ACHN (cell line): ENCODE results near the gene MDFIC2.
"Not testable (repeated sequence)": the region's sequence is repeated elsewhere in the genome, so short reads cannot be mapped to it uniquely, and the experiment has no call there.

ENCODE experiments used
- DNase-seq: peaks from one replicate; pipeline ENCODE4 v3.0.0-alpha.2; 2015
- in situ Hi-C: cut with HindIII; loops from 2 replicates; pipeline ENCODE4 v1.10.0; 2017; ENCODE audit warnings: low sequenced_read_pairs, low pct_ligation_motif_present, low pct_unique_long_range_greater_than_20kb

MDFIC2 gene

DNA sequence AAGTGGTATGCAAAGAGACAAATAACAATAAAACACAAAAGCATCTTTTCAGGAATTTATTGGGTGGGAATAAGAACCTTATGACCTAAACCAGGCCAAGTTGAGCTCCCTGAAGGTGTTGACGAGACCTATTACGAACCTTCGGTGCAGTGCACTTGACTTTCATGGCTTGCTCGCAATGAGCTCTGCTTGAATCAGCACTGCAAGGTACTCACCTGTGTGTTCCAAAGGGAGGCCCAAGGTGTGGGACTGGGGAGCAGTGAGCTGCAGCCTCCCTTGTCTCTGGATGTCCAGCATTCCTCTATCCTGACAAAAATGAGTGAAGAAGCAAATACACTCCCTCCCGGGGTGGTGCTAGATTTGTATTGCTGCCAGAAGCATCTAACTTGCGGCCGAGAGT lies at the start of gene MDFIC2:
MDFIC2 (minus strand) TSS at position 303 of the 400 bp plus-strand sequence. CDS start 665 bp downstream, outside the sequence.
- in situ Hi-C loops = no loop called here
- DNase-seq = no peak

DNA sequence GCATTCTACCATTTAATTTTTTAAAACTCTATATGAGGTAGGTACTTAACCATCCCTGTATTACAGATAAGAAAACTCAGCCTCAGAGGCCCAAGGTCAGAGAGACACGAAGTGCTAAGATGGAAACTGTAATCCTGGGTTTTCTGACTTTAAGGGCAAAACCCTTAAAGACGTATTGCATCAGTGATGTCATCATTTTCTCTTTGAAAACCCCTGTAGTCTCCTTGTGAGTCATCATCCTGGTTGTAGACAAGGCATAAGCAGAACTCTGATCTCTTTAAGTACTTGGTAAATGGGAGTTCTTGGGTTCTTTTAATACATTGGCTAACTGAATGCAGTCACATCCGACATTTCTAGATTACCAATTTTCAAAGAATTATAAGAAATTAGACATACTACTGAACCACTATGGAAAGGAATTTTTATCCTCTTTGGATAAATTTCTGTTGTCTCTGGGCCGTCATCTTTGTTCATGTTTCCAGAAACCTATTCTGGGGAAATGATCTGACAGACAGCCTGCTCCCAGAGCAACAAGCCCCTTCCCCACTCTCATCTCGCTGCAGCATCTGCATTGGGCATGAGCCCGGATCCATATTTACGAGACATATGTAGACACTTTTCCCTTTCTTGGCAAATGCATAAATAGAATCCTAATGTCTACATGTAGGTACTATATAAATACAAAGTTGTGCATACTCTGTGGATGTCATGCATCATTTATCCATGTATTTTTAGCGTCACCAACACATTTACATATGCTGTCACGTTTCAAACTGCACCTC lies 48.7 kb upstream of the MDFIC2 start:
- in situ Hi-C loops = no loop called here
- DNase-seq = peak; percentile 1

DNA sequence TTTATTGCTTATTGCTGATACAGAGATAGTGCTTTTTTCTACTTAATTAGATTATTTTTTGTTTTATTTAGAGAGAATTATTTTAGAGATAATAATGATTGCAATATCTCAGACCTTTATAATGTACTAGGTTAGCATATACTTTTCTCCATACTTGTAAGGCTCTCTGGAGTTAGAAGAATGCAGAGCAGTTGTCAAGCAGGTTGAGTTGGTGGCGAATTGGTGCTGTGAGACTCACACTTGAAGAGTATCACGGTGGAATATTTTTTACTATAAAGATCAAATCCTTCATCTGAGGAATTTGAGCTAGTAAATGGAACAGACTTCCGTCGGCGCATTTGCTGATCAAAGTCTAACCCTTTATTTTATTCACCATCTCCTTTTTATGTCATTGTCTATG lies 47.3 kb upstream of the MDFIC2 start:
- in situ Hi-C loops = no loop called here
- no peak for DNase-seq

DNA sequence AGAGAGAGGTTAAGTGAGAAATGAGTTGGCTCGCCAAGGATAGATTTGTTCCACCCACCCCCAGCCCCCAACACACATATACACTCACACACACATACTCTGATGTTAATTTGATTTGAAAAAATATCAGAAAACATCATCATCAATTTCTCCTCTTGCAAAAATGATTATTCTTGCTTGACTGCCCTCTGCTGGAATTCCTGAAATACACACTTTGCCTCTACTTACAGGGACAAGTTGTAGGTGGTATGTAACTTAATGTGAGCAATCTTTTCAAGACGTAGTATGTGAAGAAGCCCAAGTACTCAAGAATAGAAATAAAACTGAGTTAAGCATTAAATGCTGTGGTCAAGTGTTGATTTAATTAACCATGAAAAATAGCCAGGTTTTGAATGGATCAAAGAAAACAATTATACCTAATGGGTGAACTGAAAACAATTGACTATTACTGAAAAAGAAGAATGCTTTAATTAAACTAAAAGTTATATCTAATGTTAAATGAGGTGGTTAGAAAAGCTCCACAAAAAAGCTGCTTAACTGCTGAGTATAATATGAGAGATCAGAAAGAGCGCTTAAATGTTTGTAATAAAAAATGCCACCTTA lies 46.6 kb upstream of the MDFIC2 start:
- DNase-seq = peak; percentile 39
- in situ Hi-C loops = no loop called here

DNA sequence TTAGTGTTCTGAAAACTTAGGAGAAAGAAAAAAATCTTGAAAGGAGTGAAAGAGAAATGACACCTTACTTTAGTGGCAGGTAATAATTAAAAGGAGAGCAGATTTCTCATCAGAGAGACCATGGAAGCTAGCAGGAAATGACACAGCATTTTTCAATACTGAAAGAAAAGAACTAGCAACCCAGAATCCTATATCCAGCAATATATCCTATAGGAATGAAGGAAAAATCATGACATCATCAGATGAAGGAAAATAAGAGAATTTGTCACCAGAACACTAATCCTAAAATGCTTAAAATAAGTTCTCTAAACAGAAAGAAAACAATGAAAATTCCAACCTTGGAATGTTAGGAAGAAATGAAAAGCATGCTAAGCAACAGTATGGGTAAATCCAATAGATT lies 39.8 kb upstream of the MDFIC2 start:
- peak; percentile 0 for DNase-seq
- in situ Hi-C loops = no loop called here

DNA sequence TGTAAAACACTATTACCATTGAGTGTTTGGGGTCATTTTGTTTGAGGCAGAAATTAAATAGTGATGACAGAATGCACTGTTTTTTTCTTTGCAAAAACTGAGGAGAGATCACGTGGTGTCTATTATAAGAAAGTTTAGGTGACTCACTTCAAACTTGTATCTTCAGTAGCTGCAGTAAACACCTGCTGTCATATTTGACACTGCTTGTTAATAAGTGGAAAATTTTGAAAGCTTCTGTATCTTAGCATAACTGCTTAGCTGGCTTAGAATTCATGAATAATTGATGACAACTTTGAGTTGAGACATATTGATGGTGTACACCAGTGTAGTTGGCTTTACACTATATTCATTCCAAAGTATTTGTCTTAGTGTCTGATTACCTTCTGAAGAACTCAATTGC lies 29.7 kb upstream of the MDFIC2 start:
- in situ Hi-C loops = no loop called here
- no peak for DNase-seq

DNA sequence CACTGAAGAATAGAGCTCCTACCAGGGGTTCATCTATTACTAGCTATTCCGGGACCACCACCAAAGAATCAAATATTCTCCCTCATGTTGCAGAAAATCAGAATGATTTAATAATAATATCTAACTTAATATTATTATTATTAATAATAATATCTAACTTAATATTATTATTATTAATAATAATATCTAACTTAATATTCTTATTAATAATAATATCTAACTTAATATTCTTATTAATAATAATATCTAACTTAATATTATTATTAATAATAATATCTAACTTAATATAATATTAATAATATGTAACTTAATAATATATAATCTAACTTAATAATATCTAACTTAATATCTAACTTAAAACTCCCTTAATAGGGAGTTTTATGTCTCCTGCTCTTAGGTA lies 24.4 kb upstream of the MDFIC2 start:
- DNase-seq, in situ Hi-C loops: not testable (repeated sequence)

DNA sequence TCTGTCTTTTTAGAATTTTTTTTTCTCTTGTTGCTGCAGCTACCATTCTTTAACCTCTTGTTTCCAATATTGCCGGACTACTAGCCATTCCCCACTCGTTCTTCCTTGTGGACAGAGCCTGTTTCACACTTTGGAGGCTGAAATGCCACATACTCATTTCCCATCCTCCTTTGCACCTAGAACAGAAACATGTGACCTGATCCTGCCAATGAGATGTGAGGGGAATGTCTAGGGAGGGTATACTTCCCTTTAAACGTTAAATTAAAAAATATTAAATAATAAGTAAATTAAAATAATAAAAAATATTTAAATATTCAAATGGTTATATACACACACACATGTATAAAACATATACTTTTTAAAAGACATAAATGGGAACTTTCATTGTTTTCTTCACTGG lies 20.6 kb upstream of the MDFIC2 start:
- no peak for DNase-seq
- in situ Hi-C loops = no loop called here

DNA sequence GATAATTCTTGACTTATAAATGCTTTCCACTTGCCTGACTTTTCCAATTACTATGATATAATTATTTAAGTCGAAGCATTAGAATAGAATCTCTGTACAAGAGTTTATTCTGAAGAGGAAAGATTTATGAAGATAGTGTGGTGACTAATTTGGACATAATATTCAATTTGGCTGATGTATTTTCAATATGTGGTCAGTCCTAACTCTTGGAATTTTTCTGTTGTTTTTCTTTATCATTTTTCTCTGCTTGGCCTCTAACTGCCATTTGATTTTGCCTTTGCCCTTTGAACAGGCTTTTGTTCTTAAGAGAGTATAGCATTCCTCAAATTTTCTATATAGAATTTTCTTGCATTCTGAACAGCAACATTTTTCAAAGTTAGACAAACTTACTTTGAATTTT lies 2.6 kb upstream of the MDFIC2 start:
- no peak for DNase-seq
- in situ Hi-C loops = no loop called here

DNA sequence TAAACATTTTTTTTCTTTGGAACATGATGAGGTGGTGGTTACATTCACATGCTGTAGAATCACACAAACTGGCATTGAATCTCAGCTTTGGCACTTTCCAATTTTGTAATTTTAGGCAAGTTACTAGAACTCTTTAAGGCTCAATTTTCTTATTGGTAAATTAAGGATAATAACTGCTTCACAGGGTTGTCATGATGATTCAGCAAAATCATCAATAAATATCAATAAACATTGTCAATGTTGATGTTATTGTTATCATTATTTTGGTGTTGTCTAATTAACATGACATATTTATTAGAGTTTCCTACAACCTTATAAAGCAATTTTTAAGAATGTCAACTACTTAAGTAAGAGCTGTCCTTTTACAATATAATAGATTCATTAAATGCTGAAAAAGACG lies 1.6 kb downstream of the MDFIC2 start:
- in situ Hi-C loops = no loop called here

DNA sequence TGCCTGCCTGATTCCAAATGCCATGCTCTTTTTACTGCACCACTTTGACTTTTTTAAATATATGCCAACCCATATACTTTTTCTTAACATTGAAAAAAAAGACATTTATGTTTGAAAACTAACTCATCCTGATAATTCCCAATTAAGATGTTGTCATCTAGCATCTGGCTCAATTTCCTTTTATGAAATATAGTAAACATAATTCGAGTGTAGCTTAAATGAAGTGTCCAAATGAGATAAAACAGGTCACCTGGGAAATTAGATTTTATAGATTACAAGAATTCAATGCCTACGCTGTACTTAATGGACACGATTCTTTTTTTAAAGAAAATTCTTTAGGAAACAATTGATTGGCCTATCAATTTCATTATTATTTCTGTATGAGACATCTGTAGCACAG lies 2.8 kb downstream of the MDFIC2 start:
- DNase-seq = no peak
- in situ Hi-C loops = no loop called here

More for the DNA sequence above, 1.6 kb downstream of the MDFIC2 start:
- no peak for DNase-seq

DNA sequence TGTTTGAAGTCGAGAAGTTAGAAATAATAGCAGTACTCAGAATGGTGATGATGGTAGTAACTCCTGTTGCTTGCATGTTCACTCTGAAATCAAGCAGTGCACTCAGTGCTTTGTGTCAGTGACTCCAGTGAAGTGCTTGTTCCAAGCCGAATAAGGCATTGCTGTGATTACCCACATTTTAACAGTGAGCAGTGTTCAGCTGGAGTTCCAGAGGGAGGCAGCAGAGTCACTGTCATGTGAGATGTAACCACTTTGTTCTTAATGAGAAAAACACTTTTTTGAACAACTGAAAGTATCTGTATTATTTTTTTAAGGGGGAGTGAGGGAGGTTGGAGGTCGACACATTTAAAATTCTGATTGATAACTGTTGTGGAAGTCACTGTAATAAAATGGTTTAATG lies 3.7 kb downstream of the MDFIC2 start:
- in situ Hi-C loops = no loop called here

DNA sequence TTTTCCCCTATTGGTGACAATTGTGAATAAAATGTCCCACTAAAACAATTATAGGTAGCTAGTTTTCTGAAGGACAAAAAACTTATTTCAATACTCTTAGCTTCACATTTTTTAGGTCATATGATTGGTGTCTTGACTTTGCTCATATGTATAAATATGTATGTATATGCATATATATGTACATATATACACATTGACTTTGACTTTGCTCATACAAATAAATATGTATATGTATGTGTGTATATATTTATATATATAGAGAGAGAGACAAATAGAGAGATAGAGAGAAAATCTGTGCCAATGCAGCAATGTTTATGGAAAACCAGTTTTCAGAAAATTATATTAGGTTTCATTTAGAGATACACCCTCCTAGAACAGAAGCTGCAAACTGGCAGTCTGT lies 5.7 kb downstream of the MDFIC2 start:
- no peak for DNase-seq
- in situ Hi-C loops = no loop called here

More for the DNA sequence above, 3.7 kb downstream of the MDFIC2 start:
- DNase-seq = peak; percentile 10

DNA sequence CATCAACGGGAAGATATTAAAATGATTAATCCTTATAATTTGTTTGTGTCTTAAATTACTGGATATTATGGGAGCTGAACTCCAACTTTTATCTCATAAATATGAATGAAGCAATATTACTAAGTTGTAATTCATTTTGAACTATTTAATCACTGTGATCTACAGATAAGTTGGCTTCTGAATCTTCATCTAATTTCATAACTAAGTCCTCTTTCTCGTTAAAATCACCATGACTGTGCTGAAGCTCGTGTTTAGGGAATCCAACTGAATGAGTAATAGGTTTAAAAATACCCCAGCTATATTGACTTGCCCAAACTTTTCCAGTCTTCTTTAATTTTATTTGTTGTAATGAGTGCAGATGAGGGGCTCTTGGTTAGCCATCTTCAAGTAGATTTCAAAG lies 14.1 kb downstream of the MDFIC2 start:
- in situ Hi-C loops = no loop called here

DNA sequence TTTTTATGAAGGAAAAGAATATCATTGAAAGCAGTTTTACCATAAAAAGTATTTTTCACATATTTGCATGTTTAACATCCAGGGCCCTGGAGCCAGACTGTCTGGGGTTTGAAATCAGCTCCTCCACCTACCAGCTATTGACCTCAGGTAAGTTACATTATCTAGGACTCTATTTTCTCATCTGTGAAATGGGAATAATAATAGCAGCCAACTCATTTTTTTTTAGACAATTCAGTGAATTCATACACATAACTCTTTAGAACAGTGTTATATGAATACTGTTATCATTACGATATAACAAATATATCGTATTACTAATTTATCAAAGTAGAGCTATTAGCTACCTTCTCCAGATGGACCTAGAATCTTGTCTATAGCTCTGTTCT lies 21.3 kb downstream of the MDFIC2 start:
- no peak for DNase-seq
- in situ Hi-C loops = no loop called here

More for the DNA sequence above, 14.1 kb downstream of the MDFIC2 start:
- no peak for DNase-seq

DNA sequence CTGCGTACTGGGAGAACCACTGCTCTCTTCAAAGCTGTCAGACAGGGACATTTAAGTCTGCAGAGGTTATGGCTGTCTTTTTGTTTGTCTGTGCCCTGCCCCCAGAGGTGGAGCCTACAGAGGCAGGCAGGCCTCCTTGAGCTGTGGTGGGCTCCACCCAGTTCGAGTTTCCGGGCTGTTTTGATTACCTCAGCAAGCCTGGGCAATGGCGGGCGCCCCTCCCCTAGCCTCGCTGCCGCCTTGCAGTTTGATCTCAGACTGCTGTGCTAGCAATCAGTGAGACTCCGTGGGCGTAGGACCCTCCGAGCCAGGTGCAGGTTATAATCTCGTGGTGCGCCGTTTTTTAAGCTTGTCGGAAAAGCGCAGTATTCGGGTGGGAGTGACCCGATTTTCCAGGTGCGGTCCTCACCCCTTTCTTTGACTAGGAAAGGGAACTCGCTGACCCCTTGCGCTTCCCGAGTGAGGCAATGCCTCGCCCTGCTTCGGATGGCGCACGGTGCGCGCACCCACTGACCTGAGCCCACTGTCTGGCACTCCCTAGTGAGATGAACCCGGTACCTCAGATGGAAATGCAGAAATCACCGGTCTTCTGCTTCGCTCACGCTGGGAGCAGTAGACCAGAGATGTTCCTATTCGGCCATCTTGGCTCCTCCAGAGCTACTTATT lies 21.9 kb downstream of the MDFIC2 start:
- in situ Hi-C loops = not testable (repeated sequence)

DNA sequence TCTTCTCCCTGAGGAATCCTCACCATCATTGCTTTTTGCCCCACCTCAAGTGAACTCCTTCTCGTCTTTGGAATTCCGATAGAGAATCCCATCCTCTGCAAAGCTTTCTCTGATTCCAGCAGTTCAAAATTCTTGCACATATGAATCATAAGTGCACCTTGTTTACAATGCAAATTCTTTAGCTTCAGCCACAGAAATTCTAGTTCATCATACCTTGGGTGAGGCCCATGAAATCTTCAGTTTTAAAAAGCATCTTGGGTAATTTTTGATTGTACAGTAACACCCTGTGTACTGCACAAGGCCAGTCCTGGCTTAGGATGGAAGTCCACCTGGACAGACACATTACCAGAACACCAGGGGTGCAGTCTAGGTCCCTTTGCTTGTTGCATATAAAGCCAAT lies 30.8 kb downstream of the MDFIC2 start:
- peak; percentile 22 for DNase-seq

More for the DNA sequence above, 21.9 kb downstream of the MDFIC2 start:
- DNase-seq = not testable (repeated sequence)

DNA sequence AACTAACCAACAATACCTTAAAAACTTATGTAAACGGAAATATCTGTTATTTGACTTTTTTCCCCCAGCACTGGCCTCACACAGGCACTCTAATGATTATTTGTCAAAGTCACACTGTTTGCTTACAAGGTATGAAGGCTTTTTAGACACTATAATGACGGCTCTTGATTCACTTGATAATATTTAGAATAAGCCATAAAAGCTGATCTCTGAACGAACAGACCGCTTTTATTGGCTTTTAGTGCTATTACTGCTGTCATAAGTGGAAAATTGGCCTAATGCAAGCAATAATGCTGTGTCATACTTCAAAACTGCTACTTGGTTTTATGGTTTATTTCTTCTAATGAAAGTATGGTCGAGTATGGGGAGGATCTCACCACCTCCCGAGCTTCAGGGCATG lies 35.1 kb downstream of the MDFIC2 start:
- DNase-seq = no peak
- in situ Hi-C loops = no loop called here

More for the DNA sequence above, 30.8 kb downstream of the MDFIC2 start:
- in situ Hi-C loops = no loop called here

DNA sequence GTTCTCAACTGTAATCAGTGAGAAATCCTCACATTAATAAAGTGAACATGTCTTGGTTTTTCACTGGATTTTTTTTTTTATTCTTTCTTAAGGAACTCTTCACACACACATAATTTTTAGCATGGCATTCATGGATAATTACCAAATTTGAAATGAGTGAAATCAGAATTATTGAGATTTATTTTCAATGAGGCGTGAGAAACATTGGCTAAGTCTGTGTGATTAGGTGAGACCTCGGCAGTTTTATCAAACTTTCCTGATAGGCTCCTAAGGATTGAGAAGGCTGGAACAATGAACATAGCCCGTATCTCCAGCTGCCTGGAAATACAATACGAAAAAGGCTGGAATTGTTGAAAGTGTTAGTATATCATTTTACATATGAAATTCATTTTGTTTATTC lies 35.5 kb downstream of the MDFIC2 start:
- in situ Hi-C loops = no loop called here
- no peak for DNase-seq

DNA sequence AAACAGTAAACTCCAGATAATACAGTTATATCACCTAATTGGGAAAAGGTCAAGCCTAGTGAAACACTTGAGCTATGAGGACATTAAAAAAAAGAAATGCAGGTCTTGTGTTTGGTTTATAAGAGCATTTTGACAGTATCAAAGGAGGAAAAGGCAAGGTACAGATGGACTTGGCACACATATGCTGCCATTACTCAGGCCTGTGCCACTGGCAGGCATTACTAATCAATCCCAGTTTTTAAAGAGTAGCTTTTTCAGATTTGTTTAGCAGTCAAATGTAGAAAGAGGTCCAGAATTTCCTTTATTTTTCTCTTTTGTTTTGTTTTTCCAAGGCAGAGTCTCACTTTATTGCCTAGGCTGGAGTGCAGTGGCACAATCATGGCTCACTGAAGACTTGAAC lies 38.9 kb downstream of the MDFIC2 start:
- in situ Hi-C loops = no loop called here
- no peak for DNase-seq
